Dermis microvascular lymphatic vessel endothelial cell (primary cell): Measurements from ENCODE around the gene STK38L. TPM values are rescaled to one million over a fixed set of nuclear protein-coding genes. Genes with fewer than 3 reads are reported as not detected.
A peak's percentile ranks its signal among the peaks of the same experiment; 100 is the strongest.

ENCODE experiments used
- DNase-seq, 2 donors: peaks; one replicate each; pipeline versions ENCODE4 v3.0.0 to v3.0.0-alpha.2; 2010; ENCODE audit warnings: low read depth in 2 of 2
- total RNA-seq: library from RNA; depleted of rRNA; stranded (reverse); fragments of >200 nt; gene quantifications from 2 replicates; pipeline ENCODE4 v1.2.1, GENCODE V29; 2014

Gene STK38L
- total RNA-seq, 1 donor from 2014 or later: 51.7 TPM

- DNase-seq: no peak
Measured at GRCh38 chr12:27316947-27317346, 72.9 kb downstream of the STK38L start.

GRCh38 chr12:27319409-27319808 is 75.3 kb downstream of the STK38L start:
- no peak for DNase-seq

GRCh38 chr12:27319848-27320247 is 75.8 kb downstream of the STK38L start:
- no peak for DNase-seq

GRCh38 chr12:27324530-27324929 is 80.4 kb downstream of the STK38L start:
- no peak for DNase-seq

GRCh38 chr12:27330846-27331245 is 86.8 kb downstream of the STK38L start:
- no peak for DNase-seq

GRCh38 chr12:27331291-27331926 is 87.3 kb downstream of the STK38L start:
- peak; percentile 59 to 93 for DNase-seq

GRCh38 chr12:27331927-27332324 is 87.8 kb downstream of the STK38L start:
- peak in 1 of 2 donors; percentile 19 for DNase-seq

GRCh38 chr12:27332407-27332713 is 88.3 kb downstream of the STK38L start:
- no peak for DNase-seq

- peak; percentile 15 to 69 for DNase-seq
Measured at GRCh38 chr12:27332714-27333402, 88.8 kb downstream of the STK38L start, which contains the start of gene BMAL2. BMAL2 (plus strand) TSS chr12:27332836; CDS start chr12:27333073, 237 bp downstream.

GRCh38 chr12:27333403-27334009 is 89.4 kb downstream of the STK38L start:
- peak; percentile 5 to 35 for DNase-seq

GRCh38 chr12:27334042-27334720 is 90.1 kb downstream of the STK38L start:
- DNase-seq: no peak

- DNase-seq: no peak
Measured at GRCh38 chr12:27334721-27335082, 90.6 kb downstream of the STK38L start.

- no peak for DNase-seq
Measured at GRCh38 chr12:27335364-27336281, 91.5 kb downstream of the STK38L start.

GRCh38 chr12:27336282-27336653 is 92.2 kb downstream of the STK38L start:
- no peak for DNase-seq

GRCh38 chr12:27337376-27337775 is 93.3 kb downstream of the STK38L start:
- no peak for DNase-seq

GRCh38 chr12:27338473-27338872 is 94.4 kb downstream of the STK38L start:
- DNase-seq: no peak

- no peak for DNase-seq
Measured at GRCh38 chr12:27340971-27341370, 96.9 kb downstream of the STK38L start.

GRCh38 chr12:27342536-27342935 is 98.5 kb downstream of the STK38L start:
- no peak for DNase-seq

- peak in 1 of 2 donors; percentile 65 for DNase-seq
Measured at GRCh38 chr12:27343255-27344000, 99.3 kb downstream of the STK38L start.

GRCh38 chr12:27344246-27344645 is 100.2 kb downstream of the STK38L start:
- no peak for DNase-seq

- DNase-seq: no peak
Measured at GRCh38 chr12:27344760-27345159, 100.7 kb downstream of the STK38L start.
